ENCODE data around the gene OR2T6.

The OR2T6 gene

DNA sequence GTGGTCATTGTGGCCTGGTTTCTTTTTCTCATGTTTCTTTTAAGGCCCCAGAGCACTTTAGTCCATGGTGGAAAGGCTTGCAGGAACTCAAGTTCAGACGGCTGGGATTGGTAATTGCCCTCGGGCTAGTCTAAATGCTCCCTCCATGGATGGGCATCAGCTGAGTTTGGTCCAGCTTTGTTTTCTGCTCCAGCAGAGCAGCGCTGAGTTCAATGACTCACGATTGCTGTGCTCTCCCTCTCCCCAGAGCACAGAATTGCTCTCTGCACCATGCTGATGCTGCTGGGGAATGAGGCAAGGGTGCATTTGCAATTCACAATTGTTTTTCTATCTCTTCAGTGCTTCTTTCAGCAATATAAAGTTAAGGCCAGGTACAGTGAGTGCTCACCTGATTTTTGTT lies 1.8 kb upstream of the OR2T6 start:
- no peak for DNase-seq (ENCODE audit: low spot score)
- TF ChIP-seq, protein P1, sequence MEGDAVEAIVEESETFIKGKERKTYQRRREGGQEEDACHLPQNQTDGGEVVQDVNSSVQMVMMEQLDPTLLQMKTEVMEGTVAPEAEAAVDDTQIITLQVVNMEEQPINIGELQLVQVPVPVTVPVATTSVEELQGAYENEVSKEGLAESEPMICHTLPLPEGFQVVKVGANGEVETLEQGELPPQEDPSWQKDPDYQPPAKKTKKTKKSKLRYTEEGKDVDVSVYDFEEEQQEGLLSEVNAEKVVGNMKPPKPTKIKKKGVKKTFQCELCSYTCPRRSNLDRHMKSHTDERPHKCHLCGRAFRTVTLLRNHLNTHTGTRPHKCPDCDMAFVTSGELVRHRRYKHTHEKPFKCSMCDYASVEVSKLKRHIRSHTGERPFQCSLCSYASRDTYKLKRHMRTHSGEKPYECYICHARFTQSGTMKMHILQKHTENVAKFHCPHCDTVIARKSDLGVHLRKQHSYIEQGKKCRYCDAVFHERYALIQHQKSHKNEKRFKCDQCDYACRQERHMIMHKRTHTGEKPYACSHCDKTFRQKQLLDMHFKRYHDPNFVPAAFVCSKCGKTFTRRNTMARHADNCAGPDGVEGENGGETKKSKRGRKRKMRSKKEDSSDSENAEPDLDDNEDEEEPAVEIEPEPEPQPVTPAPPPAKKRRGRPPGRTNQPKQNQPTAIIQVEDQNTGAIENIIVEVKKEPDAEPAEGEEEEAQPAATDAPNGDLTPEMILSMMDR (IDR thresholded peaks at IDR 0.05; ENCODE audit: extremely low read depth, missing control alignments): no peak

DNA sequence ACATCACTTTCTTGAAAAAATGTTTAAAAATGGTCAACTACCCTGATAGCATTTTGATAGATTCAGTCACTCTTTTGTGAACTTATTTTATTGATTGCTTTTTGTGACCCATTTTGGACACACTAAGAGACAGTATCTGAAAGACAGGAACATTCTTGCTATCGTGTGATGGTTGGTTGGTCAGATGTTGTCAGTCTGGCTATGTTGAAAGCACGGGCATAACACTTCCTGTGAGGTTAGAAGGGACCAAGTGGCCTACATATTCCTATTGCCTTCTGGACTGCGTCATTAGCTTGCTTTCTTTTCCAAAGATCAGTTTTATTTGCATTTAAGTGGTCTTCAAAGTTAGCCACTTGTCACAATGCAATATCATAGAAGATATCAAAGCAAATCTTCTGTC lies 1.4 kb downstream of the OR2T6 start:
- no peak for DNase-seq (ENCODE audit: low spot score)
- TF ChIP-seq, protein P1 (IDR thresholded peaks at IDR 0.05; ENCODE audit: extremely low read depth, missing control alignments): no peak

DNA sequence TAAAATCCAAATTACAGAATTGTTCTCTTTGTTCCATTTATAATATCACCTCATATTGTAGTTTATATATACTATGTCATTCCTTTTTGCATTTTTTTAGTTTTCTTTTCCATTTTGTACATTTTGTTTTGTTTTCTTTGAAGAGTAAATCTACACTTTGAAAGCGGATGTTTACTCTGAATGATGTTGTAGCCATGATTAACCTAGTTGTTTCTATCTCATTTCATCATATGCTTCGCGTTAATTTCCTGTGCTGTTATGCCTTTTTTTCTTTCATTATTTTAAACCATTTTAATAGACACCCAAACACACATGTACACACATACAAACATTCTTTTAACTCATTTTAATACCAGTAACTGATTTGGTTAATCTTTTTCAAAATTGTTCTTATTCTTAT lies 5.3 kb downstream of the OR2T6 start:
- no peak for DNase-seq (ENCODE audit: low spot score)
- TF ChIP-seq, protein P1 (IDR thresholded peaks at IDR 0.05; ENCODE audit: extremely low read depth, missing control alignments): no peak

DNA sequence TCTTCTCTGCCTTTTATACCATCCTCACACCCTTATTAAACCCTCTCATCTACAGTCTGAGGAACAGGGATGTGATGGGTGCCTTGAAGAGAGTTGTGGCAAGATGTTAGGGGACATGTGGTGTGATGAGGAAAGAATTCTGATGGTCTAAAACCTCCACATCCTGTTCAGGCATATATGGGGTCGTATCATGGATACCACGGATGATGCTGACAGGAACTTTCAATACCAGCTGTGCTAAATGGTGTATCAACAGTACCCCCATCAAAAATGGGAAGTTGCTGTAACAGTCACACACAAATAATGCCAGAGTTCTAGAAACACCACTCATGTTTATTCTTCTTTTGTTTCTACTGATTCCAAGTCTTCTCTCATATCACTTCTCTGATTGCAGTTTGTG lies 12.9 kb downstream of the OR2T6 start:
- TF ChIP-seq, protein P1 (IDR thresholded peaks at IDR 0.05; ENCODE audit: extremely low read depth, missing control alignments): no peak
- no peak for DNase-seq (ENCODE audit: low spot score)

DNA sequence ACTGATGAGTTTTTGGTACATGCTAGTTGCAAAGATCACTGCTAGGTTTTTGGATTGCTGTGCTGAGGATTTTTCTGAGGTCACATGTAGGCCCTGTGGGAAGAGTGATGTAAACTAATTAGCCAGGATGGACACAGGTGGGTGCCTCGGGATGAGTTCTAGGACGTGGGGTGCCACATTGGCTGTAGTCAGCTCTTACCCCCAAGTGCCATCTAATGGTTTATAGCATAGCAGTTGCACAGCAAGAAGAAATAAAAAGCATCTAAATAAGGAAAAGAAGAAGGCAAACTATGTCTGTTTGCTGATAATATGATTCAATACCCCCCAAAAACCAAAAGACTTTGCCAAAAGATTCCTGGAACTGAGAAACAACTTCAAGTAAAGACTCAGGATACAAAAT lies 17.5 kb downstream of the OR2T6 start:
- DNase-seq (ENCODE audit: low spot score): no peak
- TF ChIP-seq, protein P1 (IDR thresholded peaks at IDR 0.05; ENCODE audit: extremely low read depth, missing control alignments): no peak

DNA sequence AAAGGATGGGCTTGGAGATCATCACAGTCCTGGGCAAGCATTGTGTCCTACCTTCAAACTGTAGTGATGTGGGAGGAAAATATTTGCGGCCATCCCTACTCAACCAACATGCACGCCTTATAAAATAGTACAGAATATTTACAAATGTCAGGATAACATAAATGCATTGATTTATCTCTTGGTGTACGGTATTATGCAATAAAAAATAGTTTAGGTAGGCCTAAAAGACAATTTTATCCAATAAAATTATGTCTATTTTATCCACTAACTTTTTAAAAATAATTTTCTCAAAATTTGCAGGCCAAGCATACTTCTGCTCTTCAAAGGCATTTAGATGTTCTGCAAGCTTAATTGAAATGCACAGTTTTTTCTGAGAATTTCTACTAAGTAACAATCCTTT lies 27.2 kb downstream of the OR2T6 start, which contains the start of gene OR2T1:
Gene OR2T1 (plus strand): TSS at position 301 of the 400 bp plus-strand sequence. CDS start 3,100 bp downstream, outside the sequence.
- DNase-seq (ENCODE audit: low spot score): no peak
- TF ChIP-seq, protein P1 (IDR thresholded peaks at IDR 0.05; ENCODE audit: extremely low read depth, missing control alignments): no peak

DNA sequence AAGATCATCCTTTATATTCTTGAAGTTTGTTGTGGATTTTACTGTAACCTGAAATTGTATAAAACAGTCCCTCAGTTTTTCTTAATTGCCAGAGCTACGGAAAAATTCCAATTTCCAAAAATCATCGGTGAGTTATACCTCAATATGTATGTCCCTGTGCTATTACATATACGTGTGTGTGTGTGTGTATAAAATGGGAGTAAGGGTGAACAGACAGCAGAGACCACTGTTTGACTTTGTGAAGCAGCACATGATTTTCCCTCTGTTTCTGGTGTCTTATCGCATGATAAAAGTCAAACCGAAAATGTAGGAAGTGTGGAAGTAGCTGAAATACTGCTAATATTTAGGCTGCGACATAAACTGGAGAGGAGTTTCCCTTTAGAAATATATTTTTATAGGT lies 28.5 kb downstream of the OR2T6 start:
- peak; percentile 28 for DNase-seq (ENCODE audit: low spot score)

More for the DNA sequence above, 28.5 kb downstream of the OR2T6 start:
- TF ChIP-seq, protein P1 (IDR thresholded peaks at IDR 0.05; ENCODE audit: extremely low read depth, missing control alignments): no peak

All from GM20000 (cell line).